Spleen (tissue), 7 donors: ENCODE results near the gene MPP7.

Experiments
- POLR2A ChIP-seq, 3 donors: fragments of 450-650 bp; IDR thresholded peaks; one replicate each; pipeline ENCODE4 v1.5.1; 2017; ENCODE audit warnings: antibody characterized with exemption in 3 of 3, mild to moderate bottlenecking in 1 of 3
- POLR2AphosphoS5 ChIP-seq, 3 donors: sonication (generic); formaldehyde crosslinking; IDR thresholded peaks; one replicate each; pipeline ENCODE4 v1.5.1; 2017; ENCODE audit warnings: antibody characterized with exemption in 3 of 3
- TF ChIP-seq, protein P1 (sequence below), 11 experiments: fragments of 200-600 bp in 7 of 11; fragments of 450-650 bp in 4 of 11; sonication (generic) in 4 of 11; IDR thresholded peaks in 8 of 11; conservative IDR thresholded peaks in 3 of 11; 1 replicate in 7 of 11; 2 replicates in 4 of 11; pipeline versions ENCODE4 v1.4.0 to v1.8.0; 2016 to 2021; ENCODE audit warnings: antibody characterized with exemption in 11 of 11, inconsistent platforms in 4 of 11, mild to moderate bottlenecking in 1 of 11
- donor health status: DM: no; HTN: no; CAD: no; lungs with moderate emphysema.
- donor health status: DM: no; HTN: no; CAD: no.
- donor health status: DM: no; HTN: no; CAD: no.

DNA sequence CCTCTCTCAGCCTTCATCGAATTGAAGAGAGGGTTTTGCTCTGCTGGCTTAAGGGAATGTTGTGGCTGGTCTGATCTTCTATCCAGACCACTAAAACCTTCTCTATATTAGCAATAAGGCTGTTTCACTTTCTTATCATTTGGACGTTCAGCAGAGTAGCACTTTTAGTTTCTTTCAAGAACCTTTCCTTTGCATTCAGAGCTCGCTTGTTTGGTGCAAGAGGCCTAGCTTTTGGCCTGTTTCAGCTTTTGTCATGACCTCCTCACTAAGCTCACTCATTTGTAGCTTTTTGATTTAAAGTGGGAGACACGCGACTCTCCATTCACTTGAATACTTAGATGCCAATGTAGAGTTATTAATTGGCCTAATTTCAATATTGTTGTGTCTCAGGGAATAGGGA, 3.9 kb downstream of the MPP7 start:
- TF ChIP-seq, protein P1, sequence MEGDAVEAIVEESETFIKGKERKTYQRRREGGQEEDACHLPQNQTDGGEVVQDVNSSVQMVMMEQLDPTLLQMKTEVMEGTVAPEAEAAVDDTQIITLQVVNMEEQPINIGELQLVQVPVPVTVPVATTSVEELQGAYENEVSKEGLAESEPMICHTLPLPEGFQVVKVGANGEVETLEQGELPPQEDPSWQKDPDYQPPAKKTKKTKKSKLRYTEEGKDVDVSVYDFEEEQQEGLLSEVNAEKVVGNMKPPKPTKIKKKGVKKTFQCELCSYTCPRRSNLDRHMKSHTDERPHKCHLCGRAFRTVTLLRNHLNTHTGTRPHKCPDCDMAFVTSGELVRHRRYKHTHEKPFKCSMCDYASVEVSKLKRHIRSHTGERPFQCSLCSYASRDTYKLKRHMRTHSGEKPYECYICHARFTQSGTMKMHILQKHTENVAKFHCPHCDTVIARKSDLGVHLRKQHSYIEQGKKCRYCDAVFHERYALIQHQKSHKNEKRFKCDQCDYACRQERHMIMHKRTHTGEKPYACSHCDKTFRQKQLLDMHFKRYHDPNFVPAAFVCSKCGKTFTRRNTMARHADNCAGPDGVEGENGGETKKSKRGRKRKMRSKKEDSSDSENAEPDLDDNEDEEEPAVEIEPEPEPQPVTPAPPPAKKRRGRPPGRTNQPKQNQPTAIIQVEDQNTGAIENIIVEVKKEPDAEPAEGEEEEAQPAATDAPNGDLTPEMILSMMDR (IDR thresholded peaks at IDR 0.05 in 8 of 11, conservative IDR thresholded peaks at IDR 0.05 in 3 of 11): no peak
- no peak for TF ChIP-seq POLR2AphosphoS5 (IDR thresholded peaks at IDR 0.05)
- TF ChIP-seq POLR2A (IDR thresholded peaks at IDR 0.05): no peak
